K562 (cell line): ENCODE measurements around the gene PHB1. TPM values are rescaled to one million over a fixed set of nuclear protein-coding genes. Genes with fewer than 3 reads are reported as not detected.
A peak's percentile ranks its signal among the peaks of the same experiment; 100 is the strongest.

Source experiments
- ARID3B ChIP-seq: fragments of 250-450 bp; sonication (Bioruptor Pico); IDR thresholded peaks from 2 replicates; pipeline ENCODE4 v1.4.0; 2020; ENCODE audit warnings: borderline replicate concordance
- ATF1 ChIP-seq, 2 experiments: fragments of 450-650 bp in 1 of 2; IDR thresholded peaks; 2 replicates each; pipeline ENCODE4 v1.6.1; 2016; ENCODE audit warnings: missing compliant biosample characterization in 1 of 2, missing genetic modification characterization in 1 of 2
- ATF2 ChIP-seq: sonication (generic); formaldehyde crosslinking; IDR thresholded peaks from 2 replicates; pipeline ENCODE4 v1.8.1; 2022; ENCODE audit warnings: missing genetic modification reagents
- CBFA2T2 ChIP-seq: fragments of 450-650 bp; conservative IDR thresholded peaks from 2 replicates; pipeline ENCODE4 v1.6.1; 2017; ENCODE audit warnings: mild to moderate bottlenecking
- CTCFL ChIP-seq: IDR thresholded peaks from 2 replicates; pipeline ENCODE4 v1.6.1; 2011; ENCODE audit warnings: borderline replicate concordance, low read depth, mild to moderate bottlenecking, moderate library complexity, low read length; ENCODE audit not compliant: insufficient read depth, poor library complexity, severe bottlenecking
- FOXA3 ChIP-seq, 2 experiments: fragments of 450-650 bp in 1 of 2; sonication (generic) in 1 of 2; formaldehyde crosslinking; IDR thresholded peaks in 1 of 2; conservative IDR thresholded peaks in 1 of 2; 2 replicates each; pipeline versions ENCODE4 v1.4.0 to v1.8.0; 2020 to 2022; ENCODE audit warnings: mild to moderate bottlenecking in 2 of 2, missing genetic modification reagents in 1 of 2
- HDAC6 ChIP-seq: IDR thresholded peaks from 2 replicates; pipeline ENCODE4 v1.6.1; 2012; ENCODE audit warnings: low read depth, mild to moderate bottlenecking, control low read depth, inconsistent platforms, low read length, moderate library complexity
- IFI16 ChIP-seq: fragments of 250-450 bp; sonication (Bioruptor Pico); IDR thresholded peaks from 2 replicates; pipeline ENCODE4 v2.1.2; 2022; ENCODE audit warnings: mild to moderate bottlenecking, inconsistent platforms
- MAFK ChIP-seq: IDR thresholded peaks from 2 replicates; pipeline ENCODE4 v1.6.1; 2011; ENCODE audit warnings: low read length, improper control_type of control experiment
- MAZ ChIP-seq, 2 experiments: fragments of 450-650 bp in 1 of 2; sonication (generic) in 1 of 2; formaldehyde crosslinking; IDR thresholded peaks in 1 of 2; conservative IDR thresholded peaks in 1 of 2; 2 replicates each; pipeline versions ENCODE4 v1.4.0 to v1.5.0; 2020; ENCODE audit warnings: mild to moderate bottlenecking in 1 of 2, missing genetic modification reagents in 1 of 2
- NCOR1 ChIP-seq: fragments of 450-650 bp; IDR thresholded peaks from 2 replicates; pipeline ENCODE4 v1.6.1; 2016; ENCODE audit warnings: mild to moderate bottlenecking, moderate library complexity
- NFIX ChIP-seq: fragments of 250-450 bp; sonication (Bioruptor Pico); IDR thresholded peaks from 2 replicates; pipeline ENCODE4 v1.4.0; 2020; ENCODE audit warnings: low read depth, mild to moderate bottlenecking, moderate library complexity
- POLR2B ChIP-seq: fragments of 450-650 bp; IDR thresholded peaks from 2 replicates; pipeline ENCODE4 v1.6.1; 2018; ENCODE audit warnings: low read depth; ENCODE audit not compliant: partially characterized antibody
- RAD21 ChIP-seq, 2 experiments: fragments of 250-450 bp in 1 of 2; fragments of 450-650 bp in 1 of 2; sonication (Bioruptor Pico) in 1 of 2; formaldehyde crosslinking in 1 of 2; IDR thresholded peaks in 1 of 2; conservative IDR thresholded peaks in 1 of 2; 2 replicates each; pipeline versions ENCODE4 v1.4.0 to v1.8.0; 2020 to 2022; ENCODE audit warnings: mild to moderate bottlenecking in 2 of 2, moderate library complexity in 1 of 2
- RHOXF2B ChIP-seq: fragments of 250-450 bp; sonication (Bioruptor Pico); conservative IDR thresholded peaks from 2 replicates; pipeline ENCODE4 v1.5.1; 2021
- TAF15 ChIP-seq: fragments of 200-400 bp; formaldehyde crosslinking; IDR thresholded peaks from 2 replicates; pipeline ENCODE4 v1.6.1; 2017; ENCODE audit warnings: mild to moderate bottlenecking, low read depth, low read length, moderate library complexity
- TRIM24 ChIP-seq, 2 experiments: fragments of 450-650 bp; IDR thresholded peaks; 2 replicates each; pipeline ENCODE4 v1.6.1; 2016
- ZBTB9 ChIP-seq: fragments of 450-650 bp; formaldehyde crosslinking; IDR thresholded peaks from 2 replicates; pipeline ENCODE4 v1.4.0; 2020; ENCODE audit warnings: mild to moderate bottlenecking, moderate library complexity
- ZNF232 ChIP-seq: sonication (generic); formaldehyde crosslinking; IDR thresholded peaks from 2 replicates; pipeline ENCODE4 v1.8.0; 2022; ENCODE audit warnings: mild to moderate bottlenecking, missing genetic modification reagents
- ZNF263 ChIP-seq: sonication (generic); formaldehyde crosslinking; IDR thresholded peaks from 2 replicates; pipeline ENCODE4 v1.8.0; 2022; ENCODE audit warnings: mild to moderate bottlenecking, missing genetic modification reagents, borderline replicate concordance
- ZNF830 ChIP-seq: fragments of 250-450 bp; sonication (Bioruptor Pico); IDR thresholded peaks from 2 replicates; pipeline ENCODE4 v1.5.0; 2021; ENCODE audit warnings: mild to moderate bottlenecking
- ZSCAN29 ChIP-seq: fragments of 450-650 bp; IDR thresholded peaks from 2 replicates; pipeline ENCODE4 v1.6.1; 2017
- polyA plus RNA-seq, 8 experiments: library from polyadenylated mRNA; depleted of rRNA in 4 of 8; stranded (reverse) in 5 of 8; unstranded in 3 of 8; fragments of >200 nt; fragmentation: Nextera tagmentation in 2 of 8; fragmentation: Illumina TruSeq in 1 of 8; extraction: Ambion mirVana in 2 of 8; extraction: Trizol in 1 of 8; gene quantifications; 2 replicates each; pipeline versions ENCODE4 v1.2.1 to v1.2.3, GENCODE V29; 2011 to 2014; ENCODE audit warnings: inconsistent platforms in 1 of 8, missing spikeins in 1 of 8
- total RNA-seq, 7 experiments: library from RNA; depleted of rRNA in 6 of 7; stranded (reverse); fragments of >200 nt in 6 of 7; fragmentation: Illumina TruSeq in 2 of 7; extraction: Trizol in 2 of 7; gene quantifications; 2 replicates each; pipeline versions ENCODE4 v1.2.1 to v1.2.3, GENCODE V29; 2011 to 2021; ENCODE audit warnings: low replicate concordance in 1 of 7

PHB1 gene
- total and polyA plus RNA-seq, 9 of the 15 experiments (the other 6 are each of a cell fraction or from before 2014, with no cell fraction given), result 191 to 818 (median 349) TPM

GRCh38 chr17:49407981-49408501, 6.6 kb downstream of the PHB1 start (continued):
- TF ChIP-seq ARID3B, result no peak
- TF ChIP-seq MAFK, result no peak
- peak; percentile 41 to 90; a peak in 3 of 4 replicates for TF ChIP-seq FOXA3 (CRISPR knock-in tag; conservative IDR thresholded peaks at IDR 0.05 in 1 of 2, IDR thresholded peaks at IDR 0.05 in 1 of 2)
- no peak for TF ChIP-seq ZSCAN29
- no peak for TF ChIP-seq NCOR1
- TF ChIP-seq RAD21 (CRISPR knock-in tag; conservative IDR thresholded peaks at IDR 0.05 in 1 of 2, IDR thresholded peaks at IDR 0.05 in 1 of 2), result peak; percentile 94 to 95
- TF ChIP-seq ATF2 (CRISPR knock-in tag), result no peak
- peak; percentile 36 for TF ChIP-seq CTCFL
- no peak for TF ChIP-seq TAF15
- no peak for TF ChIP-seq CBFA2T2
- no peak for TF ChIP-seq POLR2B
- TF ChIP-seq RHOXF2B (CRISPR knock-in tag), result no peak
- no peak for TF ChIP-seq ZBTB9
- no peak for TF ChIP-seq ZNF830
- TF ChIP-seq MAZ (CRISPR knock-in tag; conservative IDR thresholded peaks at IDR 0.05 in 1 of 2, IDR thresholded peaks at IDR 0.05 in 1 of 2), result peak in 1 of 2 experiments; percentile 46; a peak in 1 of 4 replicates
- TF ChIP-seq ZNF232 (CRISPR knock-in tag), result no peak
- peak; percentile 33; the same call in 1 of the 2 replicates for TF ChIP-seq ZNF263 (CRISPR knock-in tag)
- TF ChIP-seq NFIX (CRISPR knock-in tag), result no peak
- TF ChIP-seq TRIM24 (IDR thresholded peaks at IDR 0.05), result no peak
- TF ChIP-seq HDAC6, result no peak
- no peak for TF ChIP-seq ATF1 (CRISPR knock-in tag; IDR thresholded peaks at IDR 0.05)
- no peak for TF ChIP-seq ATF1 (tag; IDR thresholded peaks at IDR 0.05)
- TF ChIP-seq IFI16 (CRISPR knock-in tag), result no peak
